Lung (tissue), 12 donors: ENCODE measurements around the gene DMAC2L. TPM values are rescaled to one million over a fixed set of nuclear protein-coding genes. Genes with fewer than 3 reads are reported as not detected.

Source experiments
- ATAC-seq: fragments of 200-7000 bp; cut with Tn5 transposase; one replicate; pipeline ENCODE4 v1.9.1; 2020; ENCODE audit warnings: moderate number of reproducible peaks; ENCODE audit not compliant: insufficient read depth, low FRiP score
- DNase-seq, 3 donors: peaks; one replicate each; pipeline ENCODE4 v3.0.0-alpha.2; 2013 to 2017
- H3K27ac ChIP-seq, 2 donors: one replicate each; pipeline ENCODE4 v1.5.1; 2013; ENCODE audit warnings: mild to moderate bottlenecking in 2 of 2, moderate library complexity in 2 of 2, control low read depth in 1 of 2, inconsistent platforms in 1 of 2, low read depth in 1 of 2, low read length in 1 of 2
- H3K27me3 ChIP-seq, 3 donors: one replicate each; pipeline ENCODE4 v1.5.1; 2013; ENCODE audit warnings: low read length in 2 of 3; ENCODE audit not compliant: control insufficient read depth in 3 of 3, insufficient read depth in 3 of 3
- H3K36me3 ChIP-seq, 4 donors: one replicate each; pipeline ENCODE4 v1.5.1; 2013; ENCODE audit warnings: low read length in 4 of 4, mild to moderate bottlenecking in 1 of 4, moderate library complexity in 1 of 4; ENCODE audit not compliant: control insufficient read depth in 4 of 4, insufficient read depth in 4 of 4
- H3K4me1 ChIP-seq, 5 donors: one replicate each; pipeline ENCODE4 v1.5.1; 2013; ENCODE audit warnings: low read length in 5 of 5, mild to moderate bottlenecking in 2 of 5, moderate library complexity in 1 of 5; ENCODE audit not compliant: control insufficient read depth in 5 of 5, insufficient read depth in 5 of 5
- H3K4me3 ChIP-seq: one replicate; pipeline ENCODE4 v1.5.1; 2013; ENCODE audit warnings: mild to moderate bottlenecking, control low read depth, moderate library complexity
- H3K9ac ChIP-seq, 2 donors: one replicate each; pipeline ENCODE4 v1.5.1; 2013; ENCODE audit warnings: low read length in 2 of 2, control low read depth in 1 of 2; ENCODE audit not compliant: insufficient read depth in 1 of 2
- H3K9me3 ChIP-seq, 4 donors: one replicate each; pipeline ENCODE4 v1.5.1; 2013; ENCODE audit warnings: low read length in 3 of 4, mild to moderate bottlenecking in 1 of 4, moderate library complexity in 1 of 4; ENCODE audit not compliant: control insufficient read depth in 4 of 4, insufficient read depth in 3 of 4
- CTCF ChIP-seq: IDR thresholded peaks from 2 replicates; pipeline ENCODE4 v1.5.1; 2012; ENCODE audit warnings: mild to moderate bottlenecking; ENCODE audit errors: control extremely low read depth, extremely low read depth
- WGBS, 2 donors: extraction: QIAGEN DNeasy Blood & Tissue Kit; methylation state at CpG; one replicate each; pipeline ENCODE4 v1.1.7; 2013; 5-methylcytosine and 5-hydroxymethylcytosine counted together
- polyA plus RNA-seq, 2 donors: library from polyadenylated mRNA; stranded (reverse); fragments of 200-250 nt; gene quantifications; one replicate each; pipeline ENCODE4 v1.2.1, GENCODE V29; 2013
- total RNA-seq, 2 donors: library from RNA; depleted of rRNA in 1 of 2; stranded (reverse); fragments of >200 nt in 1 of 2; gene quantifications; one replicate each; pipeline ENCODE4 v1.2.1, GENCODE V29; 2014 to 2021
- donor health status: control.
- donor health status: control.
- donor health status: Bipolar disorder and iron deficiency.
- donor health status: healthy.
- donor health status: DM: yes; HTN: yes; CAD: no.

The DMAC2L gene
- total and polyA plus RNA-seq, 4 donors, result 9.9 to 21.7 (median 17.9) TPM

DNA sequence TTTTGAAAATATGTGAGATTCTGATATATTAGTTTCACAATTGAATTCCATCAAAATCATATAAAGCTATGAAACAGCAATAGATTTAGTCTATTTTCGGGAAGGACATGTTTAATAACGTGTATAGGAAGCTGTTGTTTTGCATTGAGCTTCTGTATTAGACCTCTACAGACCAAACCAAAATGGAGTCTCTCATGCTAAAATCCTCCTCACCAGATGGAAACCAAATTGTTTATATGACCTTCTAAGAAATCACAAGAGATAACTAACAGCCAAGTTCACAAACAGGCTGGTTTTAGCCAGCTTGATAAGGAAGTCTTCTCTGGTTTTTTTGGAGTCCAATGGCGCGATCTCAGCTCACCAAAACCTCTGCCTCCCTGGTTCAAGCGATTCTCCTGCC lies 24.0 kb upstream of the DMAC2L start:
- Histone ChIP-seq H3K4me3 (no peak overlapping the region), H3K27ac (no peak overlapping the region), H3K9me3 (no peaks in the 10 kb centered on the region), H3K9ac (no peak overlapping the region), H3K4me1 (peaks cover 0 to 2% (median 0%) of the 10 kb centered on the region in 5 donors), H3K27me3 (no peaks in the 10 kb centered on the region), H3K36me3 (peaks cover 0 to 2% (median 0%) of the 10 kb centered on the region in 4 donors)
- ATAC-seq (no peak), DNase-seq (no peak)
- 96 to 98% methylated on average over 5 of the region's 5 CpGs for WGBS, 2 donors
- no peak for TF ChIP-seq CTCF

DNA sequence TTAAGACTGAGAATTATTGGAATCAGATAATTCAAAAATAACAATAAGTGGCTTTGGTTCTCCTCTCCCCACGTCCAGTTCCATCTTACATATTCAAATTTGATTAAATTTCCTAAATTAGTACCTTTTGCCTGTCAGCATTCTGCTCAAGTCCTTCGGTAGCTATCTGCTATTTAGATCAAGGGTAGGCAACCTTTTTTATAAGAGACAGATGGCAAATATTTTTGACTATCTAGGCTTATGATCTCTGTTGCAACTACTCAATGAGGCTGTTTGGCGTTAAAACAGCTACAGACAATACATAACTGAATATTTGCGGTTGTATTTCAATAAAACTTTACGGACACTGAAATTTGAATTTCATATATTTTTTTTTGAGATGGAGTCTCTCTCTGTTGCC lies 21.8 kb upstream of the DMAC2L start:
- no peaks in the 10 kb centered on the region for H3K9me3 ChIP-seq
- no peak for TF ChIP-seq CTCF
- WGBS, 2 donors, result 97 to 99% methylated on average over 5 of the region's 5 CpGs
- DNase-seq, result no peak
- H3K9ac ChIP-seq, result no peak overlapping the region
- no peak for ATAC-seq
- no peaks in the 10 kb centered on the region for H3K4me1 ChIP-seq
- H3K27me3 ChIP-seq, result no peaks in the 10 kb centered on the region
- H3K36me3 ChIP-seq, result peaks cover 0 to 2% (median 2%) of the 10 kb centered on the region in 4 donors
- H3K4me3 ChIP-seq, result no peak overlapping the region
- H3K27ac ChIP-seq, result no peak overlapping the region

- peaks cover 0 to 3% (median 0%) of the 10 kb centered on the region in 5 donors for H3K4me1 ChIP-seq
- peaks cover 0 to 8% (median 2%) of the 10 kb centered on the region in 4 donors for H3K36me3 ChIP-seq
- 96 to 97% methylated on average over 2 of the region's 2 CpGs for WGBS, 2 donors
- no peaks in the 10 kb centered on the region for H3K27me3 ChIP-seq
- ATAC-seq (no peak), DNase-seq (no peak)
- H3K4me3 ChIP-seq, result no peak overlapping the region
- H3K9me3 ChIP-seq, result no peaks in the 10 kb centered on the region
- TF ChIP-seq CTCF, result no peak
- H3K9ac ChIP-seq, result no peak overlapping the region
- H3K27ac ChIP-seq, result no peak overlapping the region
These were observed 12.5 kb upstream of the DMAC2L start for GRCh38 chr14:50299585-50299984.

DNA sequence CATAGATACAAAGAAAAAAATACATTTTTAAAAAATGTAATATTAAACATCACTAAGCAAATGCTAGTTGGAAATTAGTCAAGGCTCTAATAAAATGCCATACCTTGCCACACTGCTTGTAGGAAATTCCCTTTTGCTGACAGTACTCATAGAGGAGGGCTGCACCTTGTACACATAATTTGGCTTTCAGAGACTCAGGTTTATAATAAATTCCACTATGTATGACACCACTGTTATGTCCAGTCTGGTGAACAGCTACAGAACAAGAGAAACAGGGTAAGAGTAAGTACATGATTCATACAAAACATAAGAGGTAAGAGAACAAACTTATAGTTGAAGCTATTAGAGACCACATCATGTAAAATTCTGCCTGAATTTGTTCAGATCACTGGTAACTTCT lies 10.2 kb upstream of the DMAC2L start:
- H3K9ac ChIP-seq, result no peak overlapping the region
- no peak overlapping the region for H3K27ac ChIP-seq
- peaks cover 0 to 3% (median 0%) of the 10 kb centered on the region in 5 donors for H3K4me1 ChIP-seq
- ATAC-seq, result no peak
- no peak for TF ChIP-seq CTCF
- H3K9me3 ChIP-seq, result no peaks in the 10 kb centered on the region
- H3K4me3 ChIP-seq, result no peak overlapping the region
- no peaks in the 10 kb centered on the region for H3K27me3 ChIP-seq
- peaks cover 0 to 8% (median 2%) of the 10 kb centered on the region in 4 donors for H3K36me3 ChIP-seq
- DNase-seq, result no peak
